Esophagus squamous epithelium (tissue), 5 donors: ENCODE data around the gene HRC. TPM values are rescaled to one million over a fixed set of nuclear protein-coding genes. Genes with fewer than 3 reads are reported as not detected.

Experiments used
- DNase-seq: peaks from one replicate; lab custom pipeline; 2025; lab: John Stamatoyannopoulos, UW
- H3K27ac ChIP-seq, 4 donors: fragments of 200-600 bp; sonication (generic); one replicate each; pipeline ENCODE4 v1.5.1; 2016 to 2019; ENCODE audit warnings: mild to moderate bottlenecking in 1 of 4
- H3K27me3 ChIP-seq, 4 donors: fragments of 200-600 bp; sonication (generic); 1 replicate in 3 of 4; 2 replicates in 1 of 4; pipeline versions ENCODE4 v1.5.1 to v1.6.0; 2017 to 2021; ENCODE audit warnings: antibody characterized with exemption in 1 of 4
- H3K36me3 ChIP-seq, 3 donors: fragments of 200-600 bp; sonication (generic); one replicate each; pipeline ENCODE4 v1.5.1; 2016 to 2019
- H3K4me1 ChIP-seq, 3 donors: fragments of 200-600 bp; sonication (generic); one replicate each; pipeline ENCODE4 v1.5.1; 2017 to 2019
- H3K4me3 ChIP-seq, 4 donors: fragments of 200-600 bp; sonication (generic); 1 replicate in 3 of 4; 2 replicates in 1 of 4; pipeline ENCODE4 v1.5.1; 2016 to 2019; ENCODE audit warnings: mild to moderate bottlenecking in 2 of 4, moderate library complexity in 1 of 4
- H3K9me3 ChIP-seq, 3 donors: fragments of 200-600 bp; sonication (generic); one replicate each; pipeline ENCODE4 v1.5.1; 2016 to 2019
- POLR2A ChIP-seq, 4 donors: fragments of 450-650 bp; IDR thresholded peaks; one replicate each; pipeline ENCODE4 v1.6.1; 2017; ENCODE audit warnings: antibody characterized with exemption in 4 of 4, mild to moderate bottlenecking in 4 of 4, moderate library complexity in 3 of 4
- WGBS, 2 donors: methylation state at CpG; one replicate each; pipeline ENCODE4 v1.1.5; 2018; 5-methylcytosine and 5-hydroxymethylcytosine counted together
- intact Hi-C: fragments of 100-400 bp; cut with DNase I; formaldehyde crosslinking; loops from one replicate; pipeline ENCODE4 v1.15.0; 2022
- total RNA-seq, 4 donors: library from RNA; depleted of rRNA; stranded (reverse); fragments of >200 nt; gene quantifications; one replicate each; pipeline ENCODE4 v1.1.0, GENCODE V29; 2016
- TF ChIP-seq, protein P1 (sequence below), 6 experiments: fragments of 450-650 bp in 4 of 6; fragments of 200-600 bp in 2 of 6; sonication (generic) in 2 of 6; IDR thresholded peaks; one replicate each; pipeline ENCODE4 v1.5.1; 2016 to 2019; ENCODE audit warnings: antibody characterized with exemption in 6 of 6, mild to moderate bottlenecking in 4 of 6, moderate library complexity in 4 of 6
- donor health status: DM: yes; HTN: yes; CAD: no.

HRC gene
- total RNA-seq, 4 donors from 2014 or later: 0.13 to 1.1 (median 0.38) TPM

DNA sequence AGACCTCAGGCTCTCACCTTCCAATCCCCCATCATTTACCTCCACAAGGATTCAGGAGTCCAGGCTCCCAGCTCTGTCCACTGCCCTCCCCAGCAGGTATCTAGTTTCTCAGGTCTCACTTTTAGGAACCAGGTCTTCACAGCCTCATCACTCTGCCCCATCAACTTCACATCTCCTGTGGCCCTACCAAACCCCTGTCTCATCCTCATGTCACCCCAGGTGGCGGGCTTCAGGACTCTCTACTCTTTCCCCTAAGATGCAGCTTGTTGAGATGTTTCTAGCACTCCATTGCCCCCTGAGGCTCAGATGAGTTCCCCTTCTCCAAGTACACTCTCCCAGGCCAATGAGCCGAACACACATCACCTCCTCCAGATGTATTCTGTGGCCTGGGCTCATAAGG lies 34.3 kb downstream of the HRC start:
- intact Hi-C loops: no loop called here
- no peak for TF ChIP-seq POLR2A (IDR thresholded peaks at IDR 0.05)
- H3K4me1 ChIP-seq: peaks cover 20 to 62% (median 31%) of the 10 kb centered on the region in 3 donors
- WGBS, 2 donors: 71 to 90% methylated on average over 2 of the region's 2 CpGs
- peaks cover 0 to 5% (median 0%) of the 10 kb centered on the region in 4 donors for H3K27me3 ChIP-seq
- no peaks in the 10 kb centered on the region for H3K9me3 ChIP-seq
- H3K27ac ChIP-seq: no peak overlapping the region
- no peaks in the 10 kb centered on the region for H3K36me3 ChIP-seq
- DNase-seq: no peak
- no peak overlapping the region for H3K4me3 ChIP-seq

DNA sequence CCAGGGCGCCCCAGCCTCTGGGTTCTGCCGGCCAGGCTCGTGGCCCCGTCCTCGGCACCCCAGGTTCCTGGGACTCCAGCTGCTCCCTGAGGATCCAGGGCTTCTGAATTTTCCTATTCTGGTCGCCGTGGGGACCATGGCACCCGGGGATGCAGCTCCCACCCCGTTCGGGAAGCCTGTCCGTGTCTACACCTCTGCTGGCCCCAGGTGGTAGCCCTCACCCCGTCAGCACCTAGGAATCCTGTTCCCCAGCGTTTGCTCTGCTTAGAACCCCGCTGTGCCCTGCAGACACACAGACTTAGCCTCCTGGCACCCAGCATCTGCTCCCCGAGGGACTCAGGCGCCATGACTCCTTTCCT lies 34.9 kb downstream of the HRC start:
- intact Hi-C loops: no loop called here
- TF ChIP-seq, protein P1, sequence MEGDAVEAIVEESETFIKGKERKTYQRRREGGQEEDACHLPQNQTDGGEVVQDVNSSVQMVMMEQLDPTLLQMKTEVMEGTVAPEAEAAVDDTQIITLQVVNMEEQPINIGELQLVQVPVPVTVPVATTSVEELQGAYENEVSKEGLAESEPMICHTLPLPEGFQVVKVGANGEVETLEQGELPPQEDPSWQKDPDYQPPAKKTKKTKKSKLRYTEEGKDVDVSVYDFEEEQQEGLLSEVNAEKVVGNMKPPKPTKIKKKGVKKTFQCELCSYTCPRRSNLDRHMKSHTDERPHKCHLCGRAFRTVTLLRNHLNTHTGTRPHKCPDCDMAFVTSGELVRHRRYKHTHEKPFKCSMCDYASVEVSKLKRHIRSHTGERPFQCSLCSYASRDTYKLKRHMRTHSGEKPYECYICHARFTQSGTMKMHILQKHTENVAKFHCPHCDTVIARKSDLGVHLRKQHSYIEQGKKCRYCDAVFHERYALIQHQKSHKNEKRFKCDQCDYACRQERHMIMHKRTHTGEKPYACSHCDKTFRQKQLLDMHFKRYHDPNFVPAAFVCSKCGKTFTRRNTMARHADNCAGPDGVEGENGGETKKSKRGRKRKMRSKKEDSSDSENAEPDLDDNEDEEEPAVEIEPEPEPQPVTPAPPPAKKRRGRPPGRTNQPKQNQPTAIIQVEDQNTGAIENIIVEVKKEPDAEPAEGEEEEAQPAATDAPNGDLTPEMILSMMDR (IDR thresholded peaks at IDR 0.05): no peak
- no peak for TF ChIP-seq POLR2A (IDR thresholded peaks at IDR 0.05)
- H3K9me3 ChIP-seq: no peaks in the 10 kb centered on the region
- no peaks in the 10 kb centered on the region for H3K36me3 ChIP-seq
- peaks cover 0 to 5% (median 0%) of the 10 kb centered on the region in 4 donors for H3K27me3 ChIP-seq
- H3K4me3 ChIP-seq: peak overlapping the region; percentile 57 to 79 (median 72)
- DNase-seq: no peak
- peak overlapping the region in 1 of 4 donors; percentile 95 for H3K27ac ChIP-seq
- H3K4me1 ChIP-seq: peaks cover 20 to 60% (median 25%) of the 10 kb centered on the region in 3 donors
- 20 to 24% methylated on average over 2 to 11 of the region's 16 CpGs for WGBS, 2 donors

DNA sequence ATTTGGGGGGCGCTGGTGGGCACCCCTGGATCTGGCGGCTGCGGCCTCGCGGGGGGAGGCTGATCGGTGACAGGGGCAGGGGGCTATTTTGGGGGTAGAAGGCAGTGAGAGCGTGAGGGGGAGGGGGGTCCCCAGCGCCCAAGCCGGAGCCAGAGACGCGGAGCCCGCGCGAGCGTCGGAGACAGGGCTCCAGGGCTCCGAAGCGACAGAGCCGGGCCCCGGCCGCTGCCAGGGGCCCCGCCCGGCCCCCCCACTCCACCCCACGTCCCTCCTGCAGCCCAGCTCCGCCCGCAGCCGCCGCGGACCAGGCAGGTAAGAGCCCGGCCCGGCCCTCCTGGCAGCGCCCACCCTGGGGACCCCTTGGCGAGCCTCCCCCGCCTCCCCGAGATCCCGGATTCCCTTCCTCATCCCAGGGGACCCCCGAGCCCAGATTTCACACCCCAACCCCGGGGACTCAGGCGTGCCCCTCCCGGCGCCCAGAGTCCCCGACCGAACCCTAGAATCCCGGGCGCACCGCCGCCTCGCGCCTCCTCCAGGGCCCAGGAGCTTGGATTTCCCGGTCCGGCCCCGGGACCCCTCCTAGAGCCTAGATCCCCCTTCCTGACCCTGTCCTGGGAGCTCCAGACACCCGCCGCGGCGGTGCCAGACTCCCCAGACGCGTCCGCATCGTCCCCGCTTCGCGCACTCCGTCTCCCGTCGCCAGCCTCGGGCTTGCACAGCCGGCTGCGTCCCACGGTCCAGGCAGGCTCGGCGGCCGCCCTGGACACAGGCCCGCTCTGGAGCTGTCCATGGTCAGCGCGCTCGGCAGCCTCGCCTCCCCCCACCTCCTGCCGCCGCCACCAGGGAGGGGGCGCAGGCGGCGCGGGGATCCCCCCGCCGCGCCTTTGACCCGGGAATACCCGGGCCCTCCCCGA lies 35.5 kb downstream of the HRC start, which contains the start of gene PPFIA3:
PPFIA3 (plus strand) TSS at position 134 of the 914 bp plus-strand sequence. CDS start 8,330 bp downstream, outside the sequence.
- 0% methylated on average over 11 of the region's 90 CpGs; no CpG with 5 or more reads in 1 of the 2 donors for WGBS, 2 donors
- TF ChIP-seq, protein P1 (IDR thresholded peaks at IDR 0.05): no peak
- no peak for TF ChIP-seq POLR2A (IDR thresholded peaks at IDR 0.05)
- DNase-seq: no peak

DNA sequence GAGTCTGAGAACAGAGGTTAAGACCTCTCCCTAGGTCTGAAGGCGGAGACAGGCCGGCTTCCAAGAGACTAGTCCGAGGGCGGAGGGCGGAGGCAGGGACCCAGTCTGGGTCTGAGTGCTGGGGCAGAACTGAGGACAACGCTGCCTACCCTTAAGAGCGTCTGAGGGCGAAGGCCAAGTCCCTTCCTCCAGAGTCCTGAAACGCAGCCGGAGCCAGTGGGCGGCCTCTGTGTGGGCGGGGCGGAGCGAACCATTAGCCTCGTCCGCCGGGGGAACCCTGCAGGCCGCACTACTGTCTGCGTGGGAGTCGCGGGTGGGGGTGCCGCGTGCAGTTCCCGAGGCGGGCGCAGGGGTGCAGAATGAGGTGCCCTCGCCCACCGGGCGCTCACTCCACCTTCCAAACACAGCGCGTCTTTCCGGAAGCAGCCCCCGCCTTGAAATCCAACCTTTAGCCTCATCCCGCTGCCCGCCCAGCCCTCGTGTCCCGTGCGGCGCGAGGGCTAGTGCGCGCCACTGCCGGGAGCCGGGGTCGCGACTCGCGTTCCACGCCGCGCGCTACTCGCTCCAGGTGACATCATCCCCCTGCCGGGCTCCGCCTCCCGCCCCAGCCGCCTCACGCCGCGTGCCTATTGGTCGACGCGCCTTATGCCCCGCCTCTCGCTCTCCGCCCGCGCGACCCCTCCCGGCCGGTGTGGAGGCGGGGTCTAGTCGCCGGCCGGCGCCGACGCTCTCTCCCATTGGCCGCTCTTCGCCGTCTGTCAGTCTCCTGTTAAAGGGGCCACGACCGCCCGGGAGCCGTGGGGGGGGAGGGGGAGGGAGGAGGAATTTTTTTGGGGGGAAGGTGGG lies 36.4 kb downstream of the HRC start, which contains the start of gene C19orf73:
C19orf73 (minus strand) TSS at position 579 of the 846 bp plus-strand sequence; CDS start at position 458, 121 bp downstream.
- TF ChIP-seq, protein P1 (IDR thresholded peaks at IDR 0.05): peak in 4 of 6 experiments; percentile 12 to 49 (median 40)
- peak in 3 of 4 donors; percentile 21 to 62 (median 41) for TF ChIP-seq POLR2A (IDR thresholded peaks at IDR 0.05)
- H3K4me1 ChIP-seq: peaks cover 23 to 56% (median 26%) of the 10 kb centered on the region in 3 donors
- peaks cover 0 to 5% (median 0%) of the 10 kb centered on the region in 4 donors for H3K27me3 ChIP-seq
- H3K4me3 ChIP-seq: peak within 1 kb of the TSS; percentile 57 to 79 (median 72)
- no peaks in the 10 kb centered on the region for H3K36me3 ChIP-seq
- peak within 1 kb of the TSS; percentile 93 to 98 (median 94) for H3K27ac ChIP-seq
- no peaks in the 10 kb centered on the region for H3K9me3 ChIP-seq
- 0% methylated on average over 18 of the region's 85 CpGs; no CpG with 5 or more reads in 1 of the 2 donors for WGBS, 2 donors
- intact Hi-C loops: no loop called here
- peak; percentile 73 for DNase-seq

More for the DNA sequence above, 35.5 kb downstream of the HRC start, which contains the start of gene PPFIA3:
- no peaks in the 10 kb centered on the region for H3K9me3 ChIP-seq
- intact Hi-C loops: no loop called here
- peak within 1 kb of the TSS; percentile 93 to 98 (median 94) for H3K27ac ChIP-seq
- peaks cover 20 to 60% (median 24%) of the 10 kb centered on the region in 3 donors for H3K4me1 ChIP-seq
- H3K4me3 ChIP-seq: peak within 1 kb of the TSS; percentile 57 to 79 (median 72)
- H3K27me3 ChIP-seq: peaks cover 0 to 5% (median 0%) of the 10 kb centered on the region in 4 donors
- no peaks in the 10 kb centered on the region for H3K36me3 ChIP-seq
